ENCODE data around the gene PSEN2.

PSEN2 gene

DNA sequence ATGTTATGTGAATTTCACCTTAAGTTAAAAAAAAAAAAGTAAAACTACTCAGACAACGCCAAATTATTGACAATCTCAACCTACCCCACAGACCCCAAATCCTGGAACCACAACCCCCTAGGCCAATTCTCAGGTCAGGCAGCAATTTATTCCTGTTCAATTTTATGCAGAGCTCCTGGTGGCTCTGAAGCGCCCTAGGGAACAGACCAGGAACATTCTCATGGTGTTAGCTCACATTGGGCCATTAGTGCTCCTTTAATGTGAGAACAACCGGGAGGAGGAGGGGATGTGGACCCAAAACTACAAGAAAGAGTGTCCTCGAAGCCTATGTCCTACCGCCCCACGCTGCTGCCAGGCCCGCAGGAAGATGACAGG lies 403 bp upstream of the PSEN2 start:
- no peak for DNase-seq (ENCODE audit: extremely low spot score)
- POLR2A ChIA-PET, result interaction anchor here (0.6 to 1.3 kb wide), 4 partner anchors 8 to 808 kb away, joined by 3 read pairs; partner anchors contain the start of gene H3-3A
- TF ChIP-seq SUZ12 (IDR thresholded peaks at IDR 0.05) (no peak), LEF1 (IDR thresholded peaks at IDR 0.05; ENCODE audit: borderline replicate concordance) (no peak), L3MBTL2 (conservative IDR thresholded peaks at IDR 0.05) (peak; percentile 90)
- CTCF ChIA-PET, result no interaction called here

GRCh38 chr1:226871636-226872327 lies 1.4 kb downstream of the PSEN2 start:
- ChIA-PET POLR2A (no interaction called here), CTCF (no interaction called here)
- TF ChIP-seq FOXK2 (IDR thresholded peaks at IDR 0.05) (no peak), NFRKB (IDR thresholded peaks at IDR 0.05) (no peak), L3MBTL2 (conservative IDR thresholded peaks at IDR 0.05) (no peak), FOXM1 (IDR thresholded peaks at IDR 0.05; ENCODE audit: borderline replicate concordance) (no peak), LEF1 (IDR thresholded peaks at IDR 0.05; ENCODE audit: borderline replicate concordance) (no peak)
- no peak for DNase-seq (ENCODE audit: extremely low spot score)

- ChIA-PET POLR2A (no interaction called here), CTCF (no interaction called here)
- TF ChIP-seq PKNOX1 (IDR thresholded peaks at IDR 0.05) (no peak), ARNT (IDR thresholded peaks at IDR 0.05) (no peak), FOXK2 (IDR thresholded peaks at IDR 0.05) (no peak), ZNF384 (IDR thresholded peaks at IDR 0.05) (no peak), L3MBTL2 (conservative IDR thresholded peaks at IDR 0.05) (no peak), SUZ12 (IDR thresholded peaks at IDR 0.05) (no peak), FOXM1 (IDR thresholded peaks at IDR 0.05; ENCODE audit: borderline replicate concordance) (no peak), NFRKB (IDR thresholded peaks at IDR 0.05) (no peak), SP1 (IDR thresholded peaks at IDR 0.05) (no peak), CTBP1 (IDR thresholded peaks at IDR 0.05; ENCODE audit: borderline replicate concordance) (no peak), ELF4 (IDR thresholded peaks at IDR 0.05) (no peak), BHLHE40 (IDR thresholded peaks at IDR 0.05; ENCODE audit: borderline replicate concordance) (no peak), FOXA1 (IDR thresholded peaks at IDR 0.05) (no peak), HDGF (IDR thresholded peaks at IDR 0.05; ENCODE audit: borderline replicate concordance) (no peak), TARDBP (IDR thresholded peaks at IDR 0.05) (no peak), LEF1 (IDR thresholded peaks at IDR 0.05; ENCODE audit: borderline replicate concordance) (no peak)
- DNase-seq (ENCODE audit: extremely low spot score), result no peak
Observed at GRCh38 chr1:226872437-226872836, 2.0 kb downstream of the PSEN2 start.

DNA sequence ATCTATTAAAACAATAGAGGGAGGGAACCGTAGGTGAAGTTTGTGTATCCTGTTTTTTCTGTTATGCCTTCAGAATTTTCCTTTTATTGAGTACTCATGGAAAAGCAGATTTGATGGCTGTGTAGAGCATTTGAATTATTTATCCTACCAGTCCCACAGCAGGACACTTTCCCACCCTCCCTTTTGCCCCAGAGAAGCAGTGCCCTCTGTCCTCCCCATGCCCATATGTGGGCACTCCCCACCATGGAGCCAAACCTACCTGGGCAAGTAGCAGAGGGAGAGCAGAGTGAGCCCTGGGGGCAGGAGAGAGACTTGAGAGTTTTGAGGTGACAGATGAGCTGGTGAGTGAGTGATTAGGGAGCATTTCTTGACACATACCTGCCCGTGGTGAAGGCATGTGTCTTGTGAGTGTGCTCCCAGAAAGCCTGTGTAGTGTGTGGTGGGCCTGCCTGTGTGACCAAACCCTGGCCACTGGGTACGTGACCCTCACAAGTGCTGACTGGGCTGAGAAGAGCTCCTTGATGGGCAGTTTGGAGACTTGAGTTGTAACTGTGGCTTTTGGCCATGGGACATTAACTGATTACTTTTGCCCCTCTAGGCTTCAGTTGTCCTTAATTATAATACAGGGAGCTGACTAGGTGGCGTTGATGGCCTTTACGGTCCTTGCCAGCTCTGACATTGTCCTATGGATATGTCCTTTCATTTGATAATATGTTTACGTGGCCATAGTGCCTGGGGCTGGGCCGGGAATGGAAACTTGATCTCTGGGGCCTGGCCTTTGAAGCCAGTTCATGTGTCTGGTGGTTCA lies 3.6 kb downstream of the PSEN2 start:
- CTCF ChIA-PET, result interaction anchor here (0.5 kb wide), 1 partner anchor 212 kb away, joined by 3 read pairs; no protein-coding TSS in a partner anchor
- no peak for DNase-seq (ENCODE audit: extremely low spot score)

DNA sequence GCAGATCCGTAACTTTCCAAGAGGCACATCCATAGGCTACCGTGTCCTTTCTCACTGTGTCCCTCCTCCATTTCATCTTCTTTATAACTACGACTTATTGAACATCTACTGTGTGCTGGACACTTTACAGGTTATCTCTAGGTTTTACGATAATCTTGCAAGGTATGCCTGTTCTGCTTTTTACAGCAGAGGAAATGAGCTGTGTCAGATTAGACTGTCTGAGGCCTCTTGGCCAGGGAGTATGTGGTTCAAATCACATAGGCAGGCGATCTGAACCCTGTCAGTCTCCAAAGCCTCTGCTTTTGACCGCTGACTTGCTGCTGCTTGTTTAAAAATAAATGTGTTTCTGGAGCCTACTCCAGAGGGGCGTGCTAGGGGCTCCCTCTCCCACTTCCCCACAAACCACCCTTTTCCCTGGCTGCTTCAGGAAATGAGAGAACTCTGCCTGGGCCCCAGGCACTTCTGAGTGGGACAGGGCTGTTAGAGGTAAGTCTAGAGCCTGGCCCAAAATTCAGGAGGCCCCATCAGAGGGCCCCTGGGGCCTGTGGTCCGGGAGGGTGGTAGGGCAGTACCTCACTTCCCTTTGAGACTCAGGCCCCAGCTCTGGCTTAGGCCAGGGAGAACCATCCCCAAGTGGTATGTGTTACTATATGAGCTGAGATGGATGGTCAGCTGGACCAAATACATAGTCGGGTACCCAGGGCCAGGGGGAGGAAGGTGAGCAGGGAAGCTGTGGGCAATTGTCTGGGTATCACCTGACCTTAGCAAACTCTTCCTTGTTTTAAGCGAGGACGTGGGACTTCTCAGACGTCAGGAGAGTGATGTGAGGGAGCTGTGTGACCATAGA lies 4.4 kb downstream of the PSEN2 start:
- no peak for DNase-seq (ENCODE audit: extremely low spot score)
- CTCF ChIA-PET, result interaction anchor here (0.5 to 0.6 kb wide), 2 partner anchors 36 to 213 kb away, joined by 3 read pairs; no protein-coding TSS in a partner anchor
- POLR2A ChIA-PET, result interaction anchor here (1.2 to 1.3 kb wide), 2 partner anchors 8 to 65 kb away, joined by 3 to 4 read pairs; partner anchors contain the start of gene COQ8A
- TF ChIP-seq HDGF (IDR thresholded peaks at IDR 0.05; ENCODE audit: borderline replicate concordance), result no peak
- TF ChIP-seq SP1 (IDR thresholded peaks at IDR 0.05), result no peak
- TF ChIP-seq L3MBTL2 (conservative IDR thresholded peaks at IDR 0.05), result no peak
- no peak for TF ChIP-seq SUZ12 (IDR thresholded peaks at IDR 0.05)
- TF ChIP-seq CTBP1 (IDR thresholded peaks at IDR 0.05; ENCODE audit: borderline replicate concordance), result no peak
- TF ChIP-seq ELF4 (IDR thresholded peaks at IDR 0.05), result no peak
- TF ChIP-seq FOXM1 (IDR thresholded peaks at IDR 0.05; ENCODE audit: borderline replicate concordance), result no peak
- no peak for TF ChIP-seq TARDBP (IDR thresholded peaks at IDR 0.05)
- TF ChIP-seq NFRKB (IDR thresholded peaks at IDR 0.05), result no peak
- no peak for TF ChIP-seq FOXK2 (IDR thresholded peaks at IDR 0.05)
- no peak for TF ChIP-seq ZNF384 (IDR thresholded peaks at IDR 0.05)
- TF ChIP-seq LEF1 (IDR thresholded peaks at IDR 0.05; ENCODE audit: borderline replicate concordance), result no peak
- no peak for TF ChIP-seq ARNT (IDR thresholded peaks at IDR 0.05)
- no peak for TF ChIP-seq FOXA1 (IDR thresholded peaks at IDR 0.05)
- TF ChIP-seq PKNOX1 (IDR thresholded peaks at IDR 0.05), result no peak
- TF ChIP-seq BHLHE40 (IDR thresholded peaks at IDR 0.05; ENCODE audit: borderline replicate concordance), result no peak

More for the DNA sequence above, 3.6 kb downstream of the PSEN2 start:
- POLR2A ChIA-PET, result interaction anchor here (1.3 kb wide), 1 partner anchor 9 kb away, joined by 4 read pairs; no protein-coding TSS in a partner anchor
- TF ChIP-seq HDGF (IDR thresholded peaks at IDR 0.05; ENCODE audit: borderline replicate concordance), result peak; percentile 21; the same call in 1 of the 2 replicates
- no peak for TF ChIP-seq PKNOX1 (IDR thresholded peaks at IDR 0.05)
